Loucy (cell line): ENCODE results near the gene ACTR5.

ENCODE experiments used
- EZH2phosphoT487 ChIP-seq: fragments of 200-600 bp; IDR thresholded peaks from 2 replicates; pipeline ENCODE4 v1.6.1; 2018; ENCODE audit warnings: antibody characterized with exemption, mild to moderate bottlenecking, moderate library complexity, borderline replicate concordance
- TF ChIP-seq, protein P1 (sequence below): fragments of 200-600 bp; sonication (generic); conservative IDR thresholded peaks from 2 replicates; pipeline ENCODE4 v1.5.1; 2014; ENCODE audit warnings: mild to moderate bottlenecking, antibody characterized with exemption, low read length

DNA sequence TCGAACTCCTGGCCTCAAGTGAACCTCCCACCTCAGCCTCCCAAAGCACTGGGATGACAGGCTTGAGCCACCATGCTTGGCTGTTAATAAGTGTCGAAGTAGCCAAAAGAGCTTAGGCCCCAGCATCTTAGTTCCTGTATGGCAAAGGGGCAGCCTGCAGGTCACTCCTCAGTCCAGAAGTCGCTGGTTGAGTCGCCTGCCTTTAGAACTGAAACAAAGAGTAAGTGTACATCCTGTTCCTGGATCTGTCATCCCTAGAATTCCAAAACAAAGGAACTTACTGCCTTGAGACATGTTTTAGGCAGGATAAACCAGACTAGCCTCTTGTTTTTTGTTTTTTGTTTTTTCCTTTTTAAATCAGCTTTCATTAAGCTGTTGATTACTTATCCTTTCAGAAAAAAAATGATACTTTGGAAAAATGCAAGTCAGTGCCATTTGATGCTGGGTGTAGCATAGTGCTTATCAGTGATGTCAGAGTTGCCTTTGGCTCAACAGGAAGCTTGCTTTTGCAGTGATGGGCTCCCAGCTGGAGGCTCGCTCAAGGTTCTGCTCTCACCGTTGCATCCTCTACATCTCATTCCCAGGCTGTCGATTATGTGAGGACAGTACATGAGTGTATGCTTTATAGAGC, 9.0 kb downstream of the ACTR5 start:
- no peak for TF ChIP-seq EZH2phosphoT487
- TF ChIP-seq, protein P1, sequence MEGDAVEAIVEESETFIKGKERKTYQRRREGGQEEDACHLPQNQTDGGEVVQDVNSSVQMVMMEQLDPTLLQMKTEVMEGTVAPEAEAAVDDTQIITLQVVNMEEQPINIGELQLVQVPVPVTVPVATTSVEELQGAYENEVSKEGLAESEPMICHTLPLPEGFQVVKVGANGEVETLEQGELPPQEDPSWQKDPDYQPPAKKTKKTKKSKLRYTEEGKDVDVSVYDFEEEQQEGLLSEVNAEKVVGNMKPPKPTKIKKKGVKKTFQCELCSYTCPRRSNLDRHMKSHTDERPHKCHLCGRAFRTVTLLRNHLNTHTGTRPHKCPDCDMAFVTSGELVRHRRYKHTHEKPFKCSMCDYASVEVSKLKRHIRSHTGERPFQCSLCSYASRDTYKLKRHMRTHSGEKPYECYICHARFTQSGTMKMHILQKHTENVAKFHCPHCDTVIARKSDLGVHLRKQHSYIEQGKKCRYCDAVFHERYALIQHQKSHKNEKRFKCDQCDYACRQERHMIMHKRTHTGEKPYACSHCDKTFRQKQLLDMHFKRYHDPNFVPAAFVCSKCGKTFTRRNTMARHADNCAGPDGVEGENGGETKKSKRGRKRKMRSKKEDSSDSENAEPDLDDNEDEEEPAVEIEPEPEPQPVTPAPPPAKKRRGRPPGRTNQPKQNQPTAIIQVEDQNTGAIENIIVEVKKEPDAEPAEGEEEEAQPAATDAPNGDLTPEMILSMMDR = no peak
